Natural killer cell (primary cell): ENCODE results near the gene SMIM36. TPM values are rescaled to one million over a fixed set of nuclear protein-coding genes. Genes with fewer than 3 reads are reported as not detected.

Experiments used
- ATAC-seq, 3 donors: fragments of 150-1000 bp in 2 of 3; fragments of 200-7000 bp in 1 of 3; cut with Tn5 transposase; 1 replicate in 1 of 3; 2 replicates in 2 of 3; pipeline ENCODE4 v1.10.0; 2021; ENCODE audit warnings: mild to moderate bottlenecking in 2 of 3, moderate library complexity in 2 of 3
- DNase-seq, 2 donors: peaks; one replicate each; pipeline versions ENCODE4 v3.0.0 to v3.0.0-alpha.2; 2013 to 2021; ENCODE audit warnings: mixed read lengths in 1 of 2
- H3K27ac ChIP-seq: one replicate; pipeline ENCODE4 v1.5.1; 2013; ENCODE audit warnings: mild to moderate bottlenecking, low read length
- H3K27me3 ChIP-seq: one replicate; pipeline ENCODE4 v1.6.1; 2013; ENCODE audit warnings: low read length; ENCODE audit not compliant: control insufficient read depth, insufficient read depth
- H3K36me3 ChIP-seq: one replicate; pipeline ENCODE4 v1.6.1; 2013; ENCODE audit warnings: low read length; ENCODE audit not compliant: control insufficient read depth, insufficient read depth
- H3K4me1 ChIP-seq: one replicate; pipeline ENCODE4 v1.6.1; 2013; ENCODE audit warnings: low read length; ENCODE audit not compliant: control insufficient read depth, insufficient read depth
- H3K4me3 ChIP-seq: one replicate; pipeline ENCODE4 v1.5.1; 2013; ENCODE audit warnings: low read length
- H3K9me3 ChIP-seq: one replicate; pipeline ENCODE4 v1.6.1; 2013; ENCODE audit warnings: low read length; ENCODE audit not compliant: control insufficient read depth, insufficient read depth
- H3K27ac Mint-ChIP-seq, 2 donors: one replicate each; pipeline ENCODE4 v1.8.0; 2022; ENCODE audit warnings: mild to moderate bottlenecking in 2 of 2, mixed read lengths in 2 of 2, moderate library complexity in 1 of 2
- H3K27me3 Mint-ChIP-seq, 2 donors: one replicate each; pipeline ENCODE4 v1.8.0; 2022; ENCODE audit warnings: low read depth in 2 of 2, mixed read lengths in 2 of 2
- H3K36me3 Mint-ChIP-seq: one replicate; pipeline ENCODE4 v1.8.0; 2022; ENCODE audit warnings: mixed read lengths
- H3K4me1 Mint-ChIP-seq, 2 donors: one replicate each; pipeline ENCODE4 v1.8.0; 2022; ENCODE audit warnings: mixed read lengths in 2 of 2
- H3K4me3 Mint-ChIP-seq: one replicate; pipeline ENCODE4 v1.8.0; 2022; ENCODE audit warnings: mild to moderate bottlenecking, moderate library complexity, mixed read lengths
- H3K9me3 Mint-ChIP-seq, 2 donors: one replicate each; pipeline ENCODE4 v1.8.0; 2022; ENCODE audit warnings: mixed read lengths in 2 of 2
- CTCF ChIP-seq: fragments of 200-600 bp; IDR thresholded peaks from one replicate; pipeline ENCODE4 v1.8.0; 2022; ENCODE audit warnings: antibody characterized with exemption
- WGBS: methylation state at CpG from one replicate; pipeline ENCODE4 v1.1.7; 2013; ENCODE audit warnings: missing lambda C conversion rate; ENCODE audit not compliant: insufficient coverage; 5-methylcytosine and 5-hydroxymethylcytosine counted together
- intact Hi-C: fragments of 100-400 bp; cut with micrococcal nuclease; formaldehyde crosslinking; loops from one replicate; pipeline ENCODE4 v1.14.2; 2022
- total RNA-seq, 4 donors: library from RNA; stranded (reverse); fragments of 120-200 nt in 1 of 4; gene quantifications; one replicate each; pipeline versions ENCODE4 v1.2.3 to v1.2.4, GENCODE V29; 2013 to 2022

Gene SMIM36
- total RNA-seq, 3 donors from 2014 or later (not counting 1 experiment from before 2014, with no cell fraction given), result not detected

- H3K27ac Mint-ChIP-seq, result no peak overlapping the region
Observed at GRCh38 chr17:55492781-55493341, 18.4 kb downstream of the SMIM36 start.

GRCh38 chr17:55490376-55490775 is 20.9 kb downstream of the SMIM36 start:
- H3K4me1 Mint-ChIP-seq, result no peaks in the 10 kb centered on the region
- intact Hi-C loops, result no loop called here
- 70% methylated on average over 2 of the region's 4 CpGs for WGBS
- DNase-seq, result no peak
- Histone ChIP-seq H3K4me3 (no peak overlapping the region), H3K27ac (no peak overlapping the region), H3K36me3 (no peaks in the 10 kb centered on the region), H3K9me3 (no peaks in the 10 kb centered on the region), H3K27me3 (no peaks in the 10 kb centered on the region), H3K4me1 (no peaks in the 10 kb centered on the region)
- ATAC-seq, result no peak
- no peaks in the 10 kb centered on the region for H3K9me3 Mint-ChIP-seq
- TF ChIP-seq CTCF, result no peak
- H3K36me3 Mint-ChIP-seq, result no peaks in the 10 kb centered on the region
- no peak overlapping the region for H3K4me3 Mint-ChIP-seq
- H3K27me3 Mint-ChIP-seq, result peaks cover 15 to 35% of the 10 kb centered on the region in 2 donors
- H3K27ac Mint-ChIP-seq, result no peak overlapping the region

More at GRCh38 chr17:55492781-55493341, 18.4 kb downstream of the SMIM36 start:
- DNase-seq, result no peak
- H3K27me3 ChIP-seq, result no peaks in the 10 kb centered on the region
- H3K4me3 ChIP-seq, result no peak overlapping the region
- no peaks in the 10 kb centered on the region for H3K4me1 Mint-ChIP-seq
- no peaks in the 10 kb centered on the region for H3K9me3 Mint-ChIP-seq
- H3K36me3 ChIP-seq, result no peaks in the 10 kb centered on the region
- no peaks in the 10 kb centered on the region for H3K9me3 ChIP-seq
- no peak overlapping the region for H3K4me3 Mint-ChIP-seq
- no peak overlapping the region for H3K27ac ChIP-seq
- no peak for ATAC-seq
- intact Hi-C loops, result no loop called here
- 81% methylated on average over 7 of the region's 7 CpGs for WGBS
- no peaks in the 10 kb centered on the region for H3K4me1 ChIP-seq
- no peaks in the 10 kb centered on the region for H3K36me3 Mint-ChIP-seq
- TF ChIP-seq CTCF, result no peak
- peaks cover 15 to 35% of the 10 kb centered on the region in 2 donors for H3K27me3 Mint-ChIP-seq

DNA sequence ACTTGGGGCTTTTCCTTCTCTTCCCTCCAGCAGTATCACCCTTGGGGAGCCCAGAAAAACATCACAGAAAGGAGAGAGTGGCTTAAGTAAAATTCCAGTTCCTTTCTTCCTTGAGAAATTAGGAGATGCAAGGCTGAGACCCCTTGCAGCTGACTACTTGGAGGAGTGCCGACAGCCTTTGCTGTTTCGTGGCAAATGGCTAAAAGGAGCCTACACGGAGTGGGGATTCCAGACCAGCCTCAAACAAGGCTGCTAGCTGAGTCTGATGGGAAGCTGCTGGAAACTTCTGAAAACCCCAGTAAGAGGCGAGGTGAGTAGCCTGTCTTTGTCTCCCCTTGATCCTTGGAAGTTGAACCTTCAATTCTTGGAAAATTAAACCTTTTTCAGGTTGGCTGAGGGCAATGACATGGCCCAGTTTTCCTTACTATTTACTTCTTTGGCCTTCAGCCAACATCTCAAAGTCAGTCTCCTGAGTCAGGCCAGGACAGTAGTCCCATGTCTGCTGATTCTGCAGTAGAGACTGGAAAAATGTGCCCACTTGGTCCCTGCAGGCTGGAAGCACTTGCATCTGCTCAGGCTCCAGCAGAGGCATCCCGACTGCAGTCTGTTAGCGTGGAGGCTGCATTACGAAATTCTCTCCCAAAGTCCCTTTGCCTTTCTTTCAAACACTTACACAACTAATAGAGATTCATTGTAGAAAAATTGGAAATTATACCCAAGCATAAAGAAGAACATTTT is 23.4 kb downstream of the SMIM36 start:
- no peaks in the 10 kb centered on the region for H3K36me3 ChIP-seq
- no peaks in the 10 kb centered on the region for H3K27me3 ChIP-seq
- Mint-ChIP-seq H3K27me3 (peaks cover 11 to 31% of the 10 kb centered on the region in 2 donors), H3K4me3 (no peak overlapping the region), H3K36me3 (no peaks in the 10 kb centered on the region), H3K9me3 (no peaks in the 10 kb centered on the region), H3K27ac (no peak overlapping the region), H3K4me1 (no peaks in the 10 kb centered on the region)
- intact Hi-C loops, result no loop called here
- no peak overlapping the region for H3K4me3 ChIP-seq
- no peak for ATAC-seq
- no peak overlapping the region for H3K27ac ChIP-seq
- DNase-seq, result no peak
- 79% methylated on average over 7 of the region's 7 CpGs for WGBS
- no peak for TF ChIP-seq CTCF
- H3K4me1 ChIP-seq, result no peaks in the 10 kb centered on the region
- no peaks in the 10 kb centered on the region for H3K9me3 ChIP-seq
